HEK293 (cell line): Measurements from ENCODE around the gene ABHD16A.

ENCODE experiments used
- PBX3 ChIP-seq: sonication (generic); formaldehyde crosslinking; IDR thresholded peaks from 2 replicates; pipeline ENCODE4 v1.8.1; 2022; ENCODE audit warnings: mild to moderate bottlenecking, moderate library complexity, missing genetic modification reagents
- TCF7L2 ChIP-seq: IDR thresholded peaks from 2 replicates; pipeline ENCODE4 v1.6.1; 2011; ENCODE audit warnings: low read depth, mild to moderate bottlenecking, inconsistent platforms, low read length, moderate library complexity, borderline replicate concordance
- ZBTB49 ChIP-seq: fragments of 450-650 bp; formaldehyde crosslinking; IDR thresholded peaks from 2 replicates; pipeline ENCODE4 v1.5.1; 2016; ENCODE audit warnings: missing biosample characterization, missing genetic modification characterization, low read depth
- ZFHX2 ChIP-seq: fragments of 450-650 bp; formaldehyde crosslinking; conservative IDR thresholded peaks from 2 replicates; pipeline ENCODE4 v1.5.1; 2016; ENCODE audit warnings: missing biosample characterization, missing genetic modification characterization
- ZFP37 ChIP-seq: fragments of 450-650 bp; formaldehyde crosslinking; IDR thresholded peaks from 2 replicates; pipeline ENCODE4 v1.5.1; 2016; ENCODE audit warnings: missing biosample characterization, missing genetic modification characterization
- ZNF138 ChIP-seq: fragments of 450-650 bp; formaldehyde crosslinking; IDR thresholded peaks from 2 replicates; pipeline ENCODE4 v1.5.1; 2016; ENCODE audit warnings: missing biosample characterization, missing genetic modification characterization, borderline replicate concordance
- ZNF214 ChIP-seq: fragments of 450-650 bp; formaldehyde crosslinking; IDR thresholded peaks from 2 replicates; pipeline ENCODE4 v1.5.1; 2017; ENCODE audit warnings: missing biosample characterization, mild to moderate bottlenecking, missing genetic modification characterization, borderline replicate concordance
- ZNF292 ChIP-seq: fragments of 450-650 bp; formaldehyde crosslinking; IDR thresholded peaks from 2 replicates; pipeline ENCODE4 v1.5.1; 2016; ENCODE audit warnings: low read depth, missing biosample characterization, missing genetic modification characterization, borderline replicate concordance
- ZNF600 ChIP-seq: fragments of 450-650 bp; formaldehyde crosslinking; IDR thresholded peaks from 2 replicates; pipeline ENCODE4 v1.5.1; 2016; ENCODE audit warnings: missing biosample characterization, missing genetic modification characterization
- ZNF843 ChIP-seq: fragments of 450-650 bp; formaldehyde crosslinking; IDR thresholded peaks from 2 replicates; pipeline ENCODE4 v1.5.1; 2016; ENCODE audit warnings: missing biosample characterization, missing genetic modification characterization
- ZXDB ChIP-seq: fragments of 450-650 bp; formaldehyde crosslinking; IDR thresholded peaks from 2 replicates; pipeline ENCODE4 v1.5.1; 2016; ENCODE audit warnings: missing biosample characterization, missing genetic modification characterization
- TF ChIP-seq, protein P1 (sequence below): fragments of 450-650 bp; formaldehyde crosslinking; IDR thresholded peaks from 2 replicates; pipeline ENCODE4 v1.5.1; 2016; ENCODE audit warnings: missing biosample characterization, missing genetic modification characterization
- TF ChIP-seq, protein P2 (sequence below): fragments of 450-650 bp; formaldehyde crosslinking; IDR thresholded peaks from 2 replicates; pipeline ENCODE4 v1.5.1; 2017; ENCODE audit warnings: missing biosample characterization, missing genetic modification characterization

GRCh38 chr6:31723980-31724691 lies 21.0 kb upstream of the ABHD16A start:
- TF ChIP-seq ZBTB49 (tag by site-specific recombination) (no peak), ZXDB (tag by site-specific recombination) (no peak), PBX3 (no peak), ZNF214 (no peak), ZNF292 (tag by site-specific recombination) (no peak), ZFP37 (tag by site-specific recombination) (no peak), ZNF843 (tag by site-specific recombination) (no peak), TCF7L2 (no peak), ZNF138 (tag by site-specific recombination) (no peak), ZFHX2 (tag by site-specific recombination) (no peak), ZNF600 (tag by site-specific recombination) (no peak)
- TF ChIP-seq, protein P1, sequence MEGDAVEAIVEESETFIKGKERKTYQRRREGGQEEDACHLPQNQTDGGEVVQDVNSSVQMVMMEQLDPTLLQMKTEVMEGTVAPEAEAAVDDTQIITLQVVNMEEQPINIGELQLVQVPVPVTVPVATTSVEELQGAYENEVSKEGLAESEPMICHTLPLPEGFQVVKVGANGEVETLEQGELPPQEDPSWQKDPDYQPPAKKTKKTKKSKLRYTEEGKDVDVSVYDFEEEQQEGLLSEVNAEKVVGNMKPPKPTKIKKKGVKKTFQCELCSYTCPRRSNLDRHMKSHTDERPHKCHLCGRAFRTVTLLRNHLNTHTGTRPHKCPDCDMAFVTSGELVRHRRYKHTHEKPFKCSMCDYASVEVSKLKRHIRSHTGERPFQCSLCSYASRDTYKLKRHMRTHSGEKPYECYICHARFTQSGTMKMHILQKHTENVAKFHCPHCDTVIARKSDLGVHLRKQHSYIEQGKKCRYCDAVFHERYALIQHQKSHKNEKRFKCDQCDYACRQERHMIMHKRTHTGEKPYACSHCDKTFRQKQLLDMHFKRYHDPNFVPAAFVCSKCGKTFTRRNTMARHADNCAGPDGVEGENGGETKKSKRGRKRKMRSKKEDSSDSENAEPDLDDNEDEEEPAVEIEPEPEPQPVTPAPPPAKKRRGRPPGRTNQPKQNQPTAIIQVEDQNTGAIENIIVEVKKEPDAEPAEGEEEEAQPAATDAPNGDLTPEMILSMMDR (tag by site-specific recombination), result no peak
- TF ChIP-seq, protein P2, sequence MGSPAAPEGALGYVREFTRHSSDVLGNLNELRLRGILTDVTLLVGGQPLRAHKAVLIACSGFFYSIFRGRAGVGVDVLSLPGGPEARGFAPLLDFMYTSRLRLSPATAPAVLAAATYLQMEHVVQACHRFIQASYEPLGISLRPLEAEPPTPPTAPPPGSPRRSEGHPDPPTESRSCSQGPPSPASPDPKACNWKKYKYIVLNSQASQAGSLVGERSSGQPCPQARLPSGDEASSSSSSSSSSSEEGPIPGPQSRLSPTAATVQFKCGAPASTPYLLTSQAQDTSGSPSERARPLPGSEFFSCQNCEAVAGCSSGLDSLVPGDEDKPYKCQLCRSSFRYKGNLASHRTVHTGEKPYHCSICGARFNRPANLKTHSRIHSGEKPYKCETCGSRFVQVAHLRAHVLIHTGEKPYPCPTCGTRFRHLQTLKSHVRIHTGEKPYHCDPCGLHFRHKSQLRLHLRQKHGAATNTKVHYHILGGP, result no peak
